HEK293 (cell line): ENCODE results near the gene ZNF454.

Experiments used
- CTCF ChIA-PET: fragments of 350-600 bp; formaldehyde crosslinking; extraction: SDS; loops from one replicate; lab custom pipeline; 2021; ENCODE audit warnings: antibody characterized with exemption; lab: Yijun Ruan, JAX
- POLR2A ChIA-PET: fragments of 300-600 bp; formaldehyde crosslinking; extraction: SDS; loops from one replicate; lab custom pipeline; 2020; ENCODE audit warnings: antibody characterized with exemption, inconsistent platforms; lab: Yijun Ruan, JAX
- H3K27ac ChIP-seq: fragments of 200-500 bp; sonication (Bioruptor generic); 2 replicates; pipeline ENCODE4 v1.5.1; 2014; ENCODE audit warnings: low read depth, low read length, control low read depth, inconsistent platforms; ENCODE audit errors: extremely low read depth
- H3K36me3 ChIP-seq, 2 experiments: fragments of 200-500 bp in 1 of 2; sonication (Bioruptor generic) in 1 of 2; 1 replicate in 1 of 2; 2 replicates in 1 of 2; pipeline ENCODE4 v1.5.1; 2014 to 2017; ENCODE audit warnings: inconsistent platforms in 2 of 2, low read length in 2 of 2; ENCODE audit not compliant: control insufficient read depth in 2 of 2, insufficient read depth in 1 of 2
- H3K4me1 ChIP-seq: fragments of 200-500 bp; sonication (Bioruptor generic); 2 replicates; pipeline ENCODE4 v1.5.1; 2014; ENCODE audit warnings: mild to moderate bottlenecking, low read length, inconsistent platforms; ENCODE audit not compliant: control insufficient read depth, insufficient read depth
- H3K4me3 ChIP-seq: 2 replicates; pipeline ENCODE4 v1.5.1; 2011; ENCODE audit warnings: low read depth, mild to moderate bottlenecking, control low read depth, low read length, moderate library complexity
- H3K9me3 ChIP-seq: fragments of 200-500 bp; sonication (Bioruptor generic); 2 replicates; pipeline ENCODE4 v1.5.1; 2014; ENCODE audit warnings: low read depth, low read length, inconsistent platforms; ENCODE audit not compliant: control insufficient read depth, insufficient read depth
- AEBP2 ChIP-seq: fragments of 450-650 bp; formaldehyde crosslinking; IDR thresholded peaks from 2 replicates; pipeline ENCODE4 v1.5.1; 2016; ENCODE audit warnings: missing biosample characterization, missing genetic modification characterization, borderline replicate concordance
- GLIS2 ChIP-seq: fragments of 450-650 bp; formaldehyde crosslinking; IDR thresholded peaks from 2 replicates; pipeline ENCODE4 v1.5.1; 2016; ENCODE audit warnings: missing biosample characterization, missing genetic modification characterization
- HIC1 ChIP-seq: fragments of 450-650 bp; formaldehyde crosslinking; IDR thresholded peaks from 2 replicates; pipeline ENCODE4 v1.5.1; 2016; ENCODE audit warnings: missing biosample characterization, missing genetic modification characterization
- KLF8 ChIP-seq: fragments of 450-650 bp; formaldehyde crosslinking; IDR thresholded peaks from 2 replicates; pipeline ENCODE4 v1.5.1; 2016; ENCODE audit warnings: missing biosample characterization, missing genetic modification characterization
- PBX3 ChIP-seq: sonication (generic); formaldehyde crosslinking; IDR thresholded peaks from 2 replicates; pipeline ENCODE4 v1.8.1; 2022; ENCODE audit warnings: mild to moderate bottlenecking, moderate library complexity, missing genetic modification reagents
- SALL2 ChIP-seq: fragments of 450-650 bp; formaldehyde crosslinking; IDR thresholded peaks from 2 replicates; pipeline ENCODE4 v1.5.0; 2017; ENCODE audit warnings: missing biosample characterization, mild to moderate bottlenecking, missing genetic modification characterization, borderline replicate concordance
- ZBTB21 ChIP-seq: fragments of 450-650 bp; formaldehyde crosslinking; IDR thresholded peaks from 2 replicates; pipeline ENCODE4 v1.5.1; 2017; ENCODE audit warnings: missing biosample characterization, missing genetic modification characterization
- ZBTB8A ChIP-seq: fragments of 450-650 bp; formaldehyde crosslinking; IDR thresholded peaks from 2 replicates; pipeline ENCODE4 v1.5.1; 2016; ENCODE audit warnings: missing biosample characterization, missing genetic modification characterization
- ZNF114 ChIP-seq: fragments of 450-650 bp; formaldehyde crosslinking; IDR thresholded peaks from 2 replicates; pipeline ENCODE4 v1.5.0; 2017; ENCODE audit warnings: missing biosample characterization, missing genetic modification characterization
- ZNF157 ChIP-seq: fragments of 450-650 bp; formaldehyde crosslinking; IDR thresholded peaks from 2 replicates; pipeline ENCODE4 v1.5.1; 2016; ENCODE audit warnings: missing biosample characterization, missing genetic modification characterization
- ZNF350 ChIP-seq: fragments of 450-650 bp; formaldehyde crosslinking; IDR thresholded peaks from 2 replicates; pipeline ENCODE4 v1.5.0; 2017; ENCODE audit warnings: missing biosample characterization, mild to moderate bottlenecking, missing genetic modification characterization
- ZNF549 ChIP-seq: fragments of 450-650 bp; IDR thresholded peaks from 2 replicates; pipeline ENCODE4 v1.5.1; 2018; ENCODE audit warnings: missing biosample characterization, missing genetic modification characterization, mild to moderate bottlenecking, inconsistent platforms, moderate library complexity
- ZNF558 ChIP-seq: fragments of 450-650 bp; formaldehyde crosslinking; IDR thresholded peaks from 2 replicates; pipeline ENCODE4 v1.5.1; 2016; ENCODE audit warnings: missing biosample characterization, missing genetic modification characterization
- ZNF561 ChIP-seq: fragments of 450-650 bp; IDR thresholded peaks from 2 replicates; pipeline ENCODE4 v1.5.1; 2018; ENCODE audit warnings: missing biosample characterization, missing genetic modification characterization, borderline replicate concordance
- ZNF580 ChIP-seq: fragments of 450-650 bp; formaldehyde crosslinking; IDR thresholded peaks from 2 replicates; pipeline ENCODE4 v1.5.1; 2016; ENCODE audit warnings: missing biosample characterization, missing genetic modification characterization
- ZNF610 ChIP-seq: fragments of 450-650 bp; formaldehyde crosslinking; IDR thresholded peaks from 2 replicates; pipeline ENCODE4 v1.5.1; 2016; ENCODE audit warnings: missing biosample characterization, missing genetic modification characterization, borderline replicate concordance
- ZNF692 ChIP-seq: fragments of 450-650 bp; formaldehyde crosslinking; IDR thresholded peaks from 2 replicates; pipeline ENCODE4 v1.5.1; 2016; ENCODE audit warnings: missing biosample characterization, missing genetic modification characterization
- ZNF777 ChIP-seq: fragments of 450-650 bp; formaldehyde crosslinking; IDR thresholded peaks from 2 replicates; pipeline ENCODE4 v1.5.1; 2017; ENCODE audit warnings: missing biosample characterization, missing genetic modification characterization, borderline replicate concordance
- ZNF837 ChIP-seq: fragments of 450-650 bp; formaldehyde crosslinking; IDR thresholded peaks from 2 replicates; pipeline ENCODE4 v1.5.1; 2016; ENCODE audit warnings: missing biosample characterization, missing genetic modification characterization

ZNF454 gene

GRCh38 chr5:178996156-178996555 is 55.2 kb downstream of the ZNF454 start:
- POLR2A ChIA-PET: no interaction called here

GRCh38 chr5:178997191-178997590 is 56.2 kb downstream of the ZNF454 start:
- no peak for TF ChIP-seq ZNF114
- TF ChIP-seq ZBTB21 (tag by site-specific recombination): no peak
- TF ChIP-seq ZNF561: no peak
- no peak for TF ChIP-seq ZNF610
- no peak overlapping the region for H3K27ac ChIP-seq
- H3K9me3 ChIP-seq: no peaks in the 10 kb centered on the region
- no peaks in the 10 kb centered on the region for H3K36me3 ChIP-seq
- CTCF ChIA-PET: no interaction called here
- POLR2A ChIA-PET: no interaction called here
- no peak overlapping the region for H3K4me3 ChIP-seq
- no peaks in the 10 kb centered on the region for H3K4me1 ChIP-seq

More at GRCh38 chr5:178996156-178996555, 55.2 kb downstream of the ZNF454 start:
- H3K27ac ChIP-seq: no peak overlapping the region
- no peaks in the 10 kb centered on the region for H3K4me1 ChIP-seq
- TF ChIP-seq ZNF350 (tag by site-specific recombination) (no peak), PBX3 (CRISPR knock-in tag) (no peak), HIC1 (tag by site-specific recombination) (no peak), ZNF692 (tag by site-specific recombination) (no peak), ZNF580 (tag by site-specific recombination) (no peak), ZNF837 (tag by site-specific recombination) (no peak), SALL2 (tag by site-specific recombination) (no peak), AEBP2 (no peak), ZBTB8A (tag by site-specific recombination) (no peak), ZNF558 (tag by site-specific recombination) (no peak), ZNF610 (no peak), ZNF549 (tag by site-specific recombination) (no peak), ZNF157 (tag by site-specific recombination) (no peak), ZNF777 (tag by site-specific recombination) (no peak), KLF8 (no peak), GLIS2 (no peak)
- H3K4me3 ChIP-seq: no peak overlapping the region
- no peaks in the 10 kb centered on the region for H3K36me3 ChIP-seq
- H3K9me3 ChIP-seq: no peaks in the 10 kb centered on the region
- CTCF ChIA-PET: interaction anchor here (0.6 kb wide), 1 partner anchor 131 kb away, joined by 3 read pairs; no protein-coding TSS in a partner anchor
